ENCODE measurements around the gene CBX2. TPM values are rescaled to one million over a fixed set of nuclear protein-coding genes. Genes with fewer than 3 reads are reported as not detected.
A peak's percentile ranks its signal among the peaks of the same experiment; 100 is the strongest.

Gene CBX2
- total RNA-seq, result 1 to 10 TPM; 1.6 to 2.0 TPM

DNA sequence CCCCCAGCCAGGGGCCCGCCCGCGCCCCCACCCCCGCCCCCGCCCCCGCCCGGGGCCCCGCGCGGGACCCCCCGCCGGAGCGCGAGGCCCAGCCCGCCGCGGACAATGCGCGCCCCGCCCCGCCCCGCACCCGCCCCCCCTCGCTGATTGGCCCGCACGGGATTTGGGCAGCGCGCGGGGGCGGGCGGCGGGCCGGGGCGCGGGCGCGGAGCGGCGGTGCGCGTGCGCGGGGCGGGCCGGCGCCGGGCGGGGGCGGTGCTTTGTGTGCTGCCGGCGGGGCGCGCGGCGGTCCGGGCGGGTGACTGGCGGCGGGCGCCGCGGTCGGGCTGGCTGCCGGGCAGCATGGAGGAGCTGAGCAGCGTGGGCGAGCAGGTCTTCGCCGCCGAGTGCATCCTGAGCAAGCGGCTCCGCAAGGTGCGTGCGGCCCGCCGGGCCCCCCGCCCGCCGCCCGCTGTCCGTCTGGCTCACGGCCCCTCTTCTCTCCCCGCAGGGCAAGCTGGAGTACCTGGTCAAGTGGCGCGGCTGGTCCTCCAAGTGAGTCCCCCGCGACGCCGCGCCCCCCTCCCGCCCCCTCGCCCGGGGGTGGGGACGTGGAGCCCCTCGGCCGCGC is at the start of gene CBX2:
TSS of gene CBX2 (plus strand) at position 255 of the 610 bp plus-strand sequence. CDS start at position 343, 88 bp downstream.
- ATAC-seq, result peak; percentile 92
- H3K27me3 ChIP-seq, result no peaks in the 10 kb centered on the region
- peaks cover 46% of the 10 kb centered on the region for H3K4me1 ChIP-seq
- 1% methylated on average over 60 of the region's 96 CpGs; no CpG with 5 or more reads in 1 of the 2 donors for WGBS, 2 donors
- H3K36me3 ChIP-seq (replicated peaks in 1 of 2; ENCODE audit: insufficient read depth in 1 of 2, low read depth in 2 of 2), result no peaks in the 10 kb centered on the region
- no peak for TF ChIP-seq POLR2A (IDR thresholded peaks at IDR 0.05)
- TF ChIP-seq, protein P1, sequence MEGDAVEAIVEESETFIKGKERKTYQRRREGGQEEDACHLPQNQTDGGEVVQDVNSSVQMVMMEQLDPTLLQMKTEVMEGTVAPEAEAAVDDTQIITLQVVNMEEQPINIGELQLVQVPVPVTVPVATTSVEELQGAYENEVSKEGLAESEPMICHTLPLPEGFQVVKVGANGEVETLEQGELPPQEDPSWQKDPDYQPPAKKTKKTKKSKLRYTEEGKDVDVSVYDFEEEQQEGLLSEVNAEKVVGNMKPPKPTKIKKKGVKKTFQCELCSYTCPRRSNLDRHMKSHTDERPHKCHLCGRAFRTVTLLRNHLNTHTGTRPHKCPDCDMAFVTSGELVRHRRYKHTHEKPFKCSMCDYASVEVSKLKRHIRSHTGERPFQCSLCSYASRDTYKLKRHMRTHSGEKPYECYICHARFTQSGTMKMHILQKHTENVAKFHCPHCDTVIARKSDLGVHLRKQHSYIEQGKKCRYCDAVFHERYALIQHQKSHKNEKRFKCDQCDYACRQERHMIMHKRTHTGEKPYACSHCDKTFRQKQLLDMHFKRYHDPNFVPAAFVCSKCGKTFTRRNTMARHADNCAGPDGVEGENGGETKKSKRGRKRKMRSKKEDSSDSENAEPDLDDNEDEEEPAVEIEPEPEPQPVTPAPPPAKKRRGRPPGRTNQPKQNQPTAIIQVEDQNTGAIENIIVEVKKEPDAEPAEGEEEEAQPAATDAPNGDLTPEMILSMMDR (IDR thresholded peaks at IDR 0.05), result no peak
- no peaks in the 10 kb centered on the region for H3K9me3 ChIP-seq
- intact Hi-C loops (cut with DNase I), result no loop called here
- H3K4me3 ChIP-seq, result peak within 1 kb of the TSS; percentile 19 to 25
- peak within 1 kb of the TSS in 3 of 4 donors; percentile 53 to 63 (median 60) for H3K27ac ChIP-seq
- peak; percentile 76 to 83 (median 80) for DNase-seq

GRCh38 chr17:79728169-79728907 is 49.6 kb upstream of the CBX2 start:
- Histone ChIP-seq H3K4me1 (peaks cover 10% of the 10 kb centered on the region), H3K36me3 (replicated peaks in 1 of 2; ENCODE audit: insufficient read depth in 1 of 2, low read depth in 2 of 2) (no peaks in the 10 kb centered on the region), H3K27ac (peak overlapping the region in 1 of 4 donors; percentile 42), H3K27me3 (no peaks in the 10 kb centered on the region), H3K4me3 (no peak overlapping the region), H3K9me3 (no peaks in the 10 kb centered on the region)
- DNase-seq, result peak; percentile 85 to 91 (median 86)
- peak; percentile 86 for ATAC-seq
- WGBS, 2 donors, result 11 to 47% methylated on average over 12 to 22 of the region's 22 CpGs
- intact Hi-C loops (cut with DNase I), result no loop called here
- TF ChIP-seq, protein P1 (IDR thresholded peaks at IDR 0.05), result no peak
- no peak for TF ChIP-seq POLR2A (IDR thresholded peaks at IDR 0.05)

GRCh38 chr17:79728908-79729471 is 49.0 kb upstream of the CBX2 start:
- Histone ChIP-seq H3K36me3 (replicated peaks in 1 of 2; ENCODE audit: insufficient read depth in 1 of 2, low read depth in 2 of 2) (no peaks in the 10 kb centered on the region), H3K4me3 (no peak overlapping the region), H3K27me3 (no peaks in the 10 kb centered on the region), H3K4me1 (peaks cover 10% of the 10 kb centered on the region), H3K9me3 (no peaks in the 10 kb centered on the region), H3K27ac (no peak overlapping the region)
- 58 to 62% methylated on average over 14 to 26 of the region's 26 CpGs for WGBS, 2 donors
- TF ChIP-seq POLR2A (IDR thresholded peaks at IDR 0.05), result no peak
- TF ChIP-seq, protein P1 (IDR thresholded peaks at IDR 0.05), result no peak
- ATAC-seq (peak; percentile 15), DNase-seq (no peak)
- intact Hi-C loops (cut with DNase I), result no loop called here

DNA sequence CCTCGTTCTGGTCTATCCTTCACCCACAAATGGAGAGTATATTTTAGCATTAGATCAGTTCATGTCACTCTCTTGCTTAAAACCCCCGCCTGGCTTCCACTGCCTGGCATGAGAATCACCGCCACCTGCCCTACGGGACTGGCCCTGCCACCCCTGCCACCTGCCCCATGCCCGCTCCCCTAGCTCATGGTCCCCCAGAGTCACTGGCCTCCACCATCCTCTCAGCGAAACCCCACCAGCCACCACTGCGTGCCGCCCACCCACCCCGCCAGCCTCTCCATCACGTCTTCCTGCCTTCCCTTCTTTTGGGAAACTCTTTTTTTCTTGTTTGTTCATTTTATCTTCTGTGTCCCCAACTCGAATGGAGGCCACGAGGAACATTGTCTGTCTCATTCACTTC is 48.2 kb upstream of the CBX2 start:
- no peaks in the 10 kb centered on the region for H3K36me3 ChIP-seq (replicated peaks in 1 of 2; ENCODE audit: insufficient read depth in 1 of 2, low read depth in 2 of 2)
- no peak for TF ChIP-seq POLR2A (IDR thresholded peaks at IDR 0.05)
- TF ChIP-seq, protein P1 (IDR thresholded peaks at IDR 0.05), result no peak
- H3K4me1 ChIP-seq, result peaks cover 10% of the 10 kb centered on the region
- no peak for ATAC-seq
- no peak overlapping the region for H3K27ac ChIP-seq
- H3K4me3 ChIP-seq, result no peak overlapping the region
- DNase-seq, result no peak
- 84 to 89% methylated on average over 12 of the region's 12 CpGs for WGBS, 2 donors
- H3K9me3 ChIP-seq, result no peaks in the 10 kb centered on the region
- no peaks in the 10 kb centered on the region for H3K27me3 ChIP-seq
- intact Hi-C loops (cut with DNase I), result no loop called here
